Stimulated activated CD4-positive, alpha-beta T cell treated with anti-CD3 and anti-CD28 coated beads, Interleukin-12 subunit alpha, Interleukin-12 subunit beta, amount 100 ng/mL, for 4 hours (primary cell): ENCODE data around the gene ATP2B3.
"Not testable (repeated sequence)": the region's sequence is repeated elsewhere in the genome, so short reads cannot be mapped to it uniquely, and the experiment has no call there.

ENCODE experiments used
- DNase-seq: peaks from one replicate; pipeline ENCODE4 v3.0.0-alpha.2; 2020

ATP2B3 gene

DNA sequence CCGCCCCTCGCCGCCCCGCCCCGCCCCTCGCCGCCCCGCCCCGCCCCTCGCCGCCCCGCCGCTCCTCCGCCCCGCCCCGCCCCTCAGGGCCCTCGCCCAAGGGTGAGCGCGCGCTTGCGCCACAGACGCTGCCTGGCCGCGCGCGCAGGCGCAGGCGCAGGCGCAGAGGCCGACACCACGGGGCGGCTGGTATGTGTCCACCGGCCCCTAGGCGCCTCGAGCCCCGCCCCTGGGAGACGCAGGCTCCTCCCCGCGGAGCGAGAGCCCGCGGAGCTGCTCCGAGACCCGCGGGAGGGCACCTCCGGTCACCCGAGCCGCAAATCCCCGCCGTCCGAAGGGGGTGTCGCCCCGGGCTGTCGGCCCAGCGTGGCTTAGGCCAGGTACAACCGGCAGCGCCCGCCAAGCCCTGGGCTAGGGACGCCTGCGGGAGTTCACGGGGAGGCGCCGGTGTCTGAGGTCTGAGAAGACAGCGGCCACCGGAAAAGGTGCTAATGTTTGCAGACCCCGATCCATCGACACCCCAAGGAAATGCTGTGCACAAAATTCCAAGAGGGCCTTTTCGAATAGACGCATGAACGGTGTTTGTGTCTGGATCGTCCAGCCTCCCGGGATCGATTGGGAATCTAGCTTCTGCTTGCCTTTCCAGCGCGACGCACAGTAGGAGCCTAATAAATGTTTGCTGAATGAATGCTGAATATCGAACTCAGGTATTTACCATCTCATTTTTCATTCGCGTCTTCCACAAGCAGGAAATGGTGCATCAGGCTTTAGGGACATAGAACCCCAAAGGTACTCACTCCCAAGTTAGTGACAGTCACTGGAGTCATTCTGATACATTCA lies 82.0 kb downstream of the ATP2B3 start:
- peak; percentile 83 for DNase-seq

DNA sequence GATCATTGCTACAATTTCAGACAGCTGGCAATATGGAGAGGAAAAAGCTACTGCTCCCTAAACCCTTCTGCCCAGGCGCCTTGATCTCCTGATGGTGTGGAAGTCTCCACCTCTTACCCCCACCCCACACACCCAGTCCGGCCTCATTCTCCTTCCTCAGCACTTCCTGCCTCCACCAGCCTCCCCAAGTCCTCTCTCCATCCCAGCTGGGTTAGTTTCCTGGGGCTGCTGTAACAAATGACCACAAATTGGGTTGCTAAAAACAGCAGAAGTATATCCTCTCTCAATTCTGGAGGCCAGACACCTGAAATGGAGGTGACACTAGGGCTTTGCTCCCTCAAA lies 82.6 kb downstream of the ATP2B3 start:
- DNase-seq = no peak

DNA sequence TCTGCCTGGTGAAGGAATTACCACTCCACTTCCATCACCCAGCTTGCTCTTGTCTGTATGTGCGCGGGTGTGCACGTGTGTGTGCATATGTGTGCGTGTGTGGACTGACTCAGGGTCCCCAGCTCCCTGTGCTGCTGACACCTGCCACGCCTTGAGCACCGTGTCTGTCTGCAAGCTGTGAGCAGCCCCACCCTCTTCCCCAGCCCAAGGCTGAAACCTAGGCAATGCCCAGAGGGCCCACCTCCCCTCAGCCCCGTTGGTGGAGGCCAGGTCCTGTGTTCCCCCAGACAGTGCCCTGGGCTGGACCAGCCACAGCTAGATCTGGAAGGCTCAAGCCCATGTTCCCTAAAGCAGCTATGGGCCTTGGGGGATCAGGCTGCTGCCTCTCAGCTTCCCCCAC lies 83.5 kb downstream of the ATP2B3 start:
- DNase-seq = no peak

DNA sequence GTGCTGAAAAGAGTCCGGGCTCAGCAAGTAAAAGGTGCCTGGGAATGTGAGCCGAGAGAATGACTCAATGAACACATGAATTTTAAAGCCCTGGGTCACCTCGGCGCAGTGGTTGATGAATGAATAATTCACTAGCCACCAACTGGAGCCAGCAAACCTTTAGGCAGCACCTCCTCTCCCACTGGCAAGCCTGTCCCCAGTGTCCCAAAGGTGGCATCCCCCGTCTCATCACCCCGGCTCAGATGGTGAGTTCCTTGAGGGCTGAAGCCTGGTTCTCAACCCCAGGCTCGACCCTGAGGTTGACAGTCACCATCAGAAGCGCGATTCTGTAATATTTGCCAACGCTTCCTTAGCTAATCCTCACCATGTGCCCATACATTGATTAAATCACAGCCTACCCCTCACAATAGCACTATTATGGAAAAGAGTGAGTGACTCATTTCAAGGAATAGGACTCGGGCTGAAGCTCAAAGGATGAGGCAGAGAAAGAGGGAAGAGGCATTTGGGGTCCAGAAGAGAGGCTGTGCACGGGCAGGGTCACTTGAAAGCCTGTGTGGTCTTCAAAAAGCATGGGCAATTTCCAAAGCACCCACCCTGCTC lies 84.2 kb downstream of the ATP2B3 start:
- no peak for DNase-seq

DNA sequence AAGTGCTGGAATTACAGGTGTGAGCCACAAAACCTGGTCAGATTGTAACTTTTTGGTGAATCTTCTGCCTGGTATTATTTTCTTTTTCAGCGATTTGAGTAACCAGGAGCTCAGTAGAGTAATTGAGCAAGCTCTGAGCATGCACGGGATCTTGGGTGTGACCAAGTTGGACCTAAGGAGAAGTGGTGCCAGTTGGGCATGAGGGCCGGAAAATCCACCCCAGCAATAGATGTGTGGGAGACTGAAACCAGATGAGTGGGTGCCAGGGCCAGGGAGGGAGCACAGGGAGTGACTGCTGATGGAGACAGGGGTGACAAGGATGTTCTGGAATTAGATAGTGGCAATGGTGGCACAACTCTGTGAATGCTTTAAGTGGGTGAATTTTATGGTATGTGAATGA lies 85.2 kb downstream of the ATP2B3 start:
- no peak for DNase-seq

DNA sequence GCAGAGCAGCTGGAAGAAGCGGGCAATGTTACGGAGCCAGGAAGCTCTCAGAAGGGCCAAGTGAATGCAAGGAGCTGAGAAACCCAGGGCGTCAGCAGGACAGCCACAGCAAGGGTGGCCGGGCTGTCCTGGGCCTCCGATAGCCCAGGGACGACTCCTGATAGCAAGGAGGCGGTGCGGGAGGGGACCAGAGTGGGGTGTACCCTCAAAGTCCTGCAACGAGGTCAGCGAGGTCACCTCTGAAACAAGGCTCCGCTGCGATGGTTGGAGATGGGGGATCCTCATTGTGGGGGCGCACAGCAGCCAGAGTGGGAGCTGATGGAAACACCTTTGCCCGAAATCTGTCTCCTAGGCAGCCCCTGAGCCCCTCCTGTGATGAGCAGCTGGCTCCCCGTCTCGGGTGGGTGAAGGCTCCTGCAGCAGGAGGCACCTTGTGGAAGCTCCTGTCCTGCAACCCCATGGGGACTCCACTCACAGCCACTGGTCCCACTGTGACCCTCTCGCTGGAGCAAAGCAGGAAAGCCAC lies 85.8 kb downstream of the ATP2B3 start:
- DNase-seq = no peak

DNA sequence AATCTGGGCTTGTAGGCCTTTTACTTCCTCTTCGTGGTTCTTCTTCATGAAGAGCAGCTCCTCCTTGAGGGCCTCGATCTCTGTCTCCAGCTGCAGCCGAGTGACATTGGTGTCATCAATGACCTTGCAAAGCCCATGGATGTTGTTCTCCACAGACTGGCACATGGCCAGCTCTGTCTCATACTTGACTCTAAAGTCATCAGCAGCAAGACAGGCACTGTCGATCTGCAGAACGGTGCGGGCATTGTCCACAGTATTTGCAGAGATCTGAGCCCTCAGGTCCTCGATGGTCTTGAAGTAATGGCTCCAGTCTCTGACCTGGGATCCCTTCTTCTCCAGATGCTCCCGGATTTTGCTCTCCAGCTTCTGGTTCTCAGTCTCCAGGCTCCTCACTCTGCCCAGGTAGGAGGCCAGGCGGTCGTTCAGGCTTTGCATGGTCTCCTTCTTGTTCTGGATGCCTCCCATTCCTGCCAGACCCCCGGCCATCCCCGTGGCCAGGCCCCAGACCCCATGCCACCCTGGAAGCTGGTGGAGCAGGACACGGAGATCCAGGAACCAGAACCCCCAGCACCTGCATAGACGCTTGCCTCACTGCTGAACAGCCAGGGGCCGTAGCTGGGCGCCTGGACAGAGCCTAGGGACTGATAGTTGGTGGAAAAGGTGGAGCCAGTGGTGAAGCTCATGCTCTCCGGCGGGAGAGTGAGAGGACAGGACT lies 87.4 kb downstream of the ATP2B3 start:
- DNase-seq = not testable (repeated sequence)

DNA sequence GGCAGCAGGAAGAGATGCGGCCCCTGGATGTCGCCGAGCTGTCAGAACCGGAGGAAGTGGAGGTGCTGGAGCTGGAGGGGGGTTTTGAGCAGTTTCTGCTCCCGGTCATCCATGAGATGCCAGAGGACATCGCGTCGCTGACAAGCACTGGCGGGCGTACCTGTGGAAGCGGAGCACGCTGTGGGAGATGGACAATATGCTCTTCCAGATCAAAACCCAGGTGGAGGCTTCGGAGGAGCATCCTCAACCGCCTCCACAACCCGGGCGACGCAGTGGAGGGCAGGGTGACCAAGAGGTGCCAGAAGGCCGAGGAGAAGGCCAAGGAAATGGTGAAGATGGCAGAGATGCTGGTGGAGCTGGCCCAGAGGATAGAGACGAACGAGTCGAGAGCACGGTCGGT lies 89.1 kb downstream of the ATP2B3 start:
- DNase-seq = no peak

DNA sequence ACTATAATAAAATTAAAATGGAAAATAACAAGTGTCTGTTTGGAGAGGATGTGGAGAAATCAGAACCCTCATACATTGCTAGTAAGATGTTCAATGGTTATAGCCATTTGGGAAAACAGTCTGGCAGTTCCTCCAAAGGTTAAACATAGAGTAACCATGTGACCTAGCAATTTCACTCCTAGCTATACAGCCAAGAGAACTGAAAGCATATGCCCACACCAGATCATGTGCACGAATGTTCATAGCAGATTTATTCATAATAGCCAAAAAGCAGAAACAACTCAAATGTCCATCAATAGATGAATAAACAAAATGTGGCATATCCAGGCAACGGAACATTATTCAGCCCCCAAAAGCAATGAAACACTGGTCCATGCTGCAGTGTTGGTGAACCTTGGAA lies 90.9 kb downstream of the ATP2B3 start:
- DNase-seq = no peak

DNA sequence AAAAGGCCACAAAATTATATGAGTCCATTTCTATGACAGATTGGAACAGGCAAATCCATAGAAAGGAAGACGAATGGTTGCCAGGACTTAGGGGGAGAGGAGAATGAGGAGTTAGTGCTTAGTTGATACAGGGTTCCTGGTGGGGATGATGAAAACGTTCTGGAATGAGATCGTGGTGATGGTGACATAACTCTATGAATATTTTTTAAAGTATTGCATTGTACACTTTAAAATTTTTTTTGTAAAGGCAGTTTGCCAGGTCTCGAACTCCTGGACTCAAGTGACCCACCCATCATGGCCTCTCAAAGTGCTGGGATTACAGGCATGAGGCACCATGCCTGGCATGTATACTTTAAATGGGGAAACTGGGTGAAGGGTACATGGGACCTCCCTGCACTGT lies 91.4 kb downstream of the ATP2B3 start:
- no peak for DNase-seq

DNA sequence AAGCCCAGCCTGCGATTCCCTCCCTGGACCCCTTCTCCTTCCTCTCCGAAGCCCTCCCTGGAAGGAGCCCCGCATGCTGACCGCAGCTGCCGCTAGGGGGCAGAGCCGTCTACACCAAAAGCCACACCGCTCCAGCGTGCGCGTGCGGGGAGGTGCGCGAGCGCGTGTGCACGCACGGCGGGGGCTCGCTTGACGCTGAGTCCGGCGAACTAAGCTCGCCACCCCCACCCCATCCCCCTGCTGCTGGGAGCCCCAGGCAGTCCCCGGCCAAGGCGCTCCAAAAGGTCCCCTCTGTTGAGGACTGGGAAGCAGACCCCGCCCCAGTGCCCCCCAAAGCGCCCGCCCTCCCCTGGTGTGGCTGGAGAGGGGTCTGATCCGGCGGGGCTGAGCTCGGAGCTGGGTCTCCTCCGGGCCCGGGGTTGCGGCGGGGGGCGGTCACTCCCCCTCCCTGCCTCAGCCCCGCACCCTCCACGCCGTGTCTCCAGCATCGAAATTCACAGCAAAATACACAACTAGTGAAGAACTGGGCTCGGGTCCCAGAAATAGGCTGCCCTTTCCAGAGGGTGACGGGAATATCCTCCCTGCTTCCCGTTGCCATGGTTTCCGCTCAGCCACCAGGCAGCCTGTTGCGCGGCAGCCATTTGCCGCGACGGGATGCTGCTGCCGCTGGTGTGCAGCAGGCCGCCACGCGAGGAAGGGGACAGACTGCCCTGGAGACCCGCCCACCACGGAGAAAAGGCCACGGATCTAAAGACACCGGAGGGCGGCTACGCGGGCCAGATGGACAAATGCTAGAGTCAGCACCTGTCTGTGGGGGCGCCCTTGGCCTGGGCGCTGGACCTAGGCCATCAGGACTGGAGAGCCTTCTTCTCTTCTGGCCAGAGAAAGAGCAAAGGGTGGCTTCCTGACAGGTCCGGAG lies 92.7 kb downstream of the ATP2B3 start:
- peak; percentile 80 for DNase-seq

DNA sequence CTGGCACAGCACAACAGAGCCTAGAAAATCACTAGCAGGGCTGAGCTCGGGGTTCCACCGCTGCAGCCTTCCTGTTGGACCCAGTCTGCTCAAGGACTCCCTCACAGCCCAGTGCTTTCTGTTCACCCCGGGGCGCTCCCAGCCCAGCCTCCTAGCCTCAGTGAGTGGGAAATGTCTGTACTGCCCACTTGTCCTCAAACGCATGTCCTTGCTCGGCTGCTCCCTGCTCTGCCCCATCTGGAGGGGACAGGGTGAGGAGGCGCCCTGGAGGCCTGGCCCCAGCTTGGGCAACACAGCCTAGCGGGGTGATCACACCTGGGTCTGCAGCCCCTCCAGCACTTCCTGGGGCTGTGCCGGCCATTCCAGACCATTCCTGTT lies 93.4 kb downstream of the ATP2B3 start:
- no peak for DNase-seq

DNA sequence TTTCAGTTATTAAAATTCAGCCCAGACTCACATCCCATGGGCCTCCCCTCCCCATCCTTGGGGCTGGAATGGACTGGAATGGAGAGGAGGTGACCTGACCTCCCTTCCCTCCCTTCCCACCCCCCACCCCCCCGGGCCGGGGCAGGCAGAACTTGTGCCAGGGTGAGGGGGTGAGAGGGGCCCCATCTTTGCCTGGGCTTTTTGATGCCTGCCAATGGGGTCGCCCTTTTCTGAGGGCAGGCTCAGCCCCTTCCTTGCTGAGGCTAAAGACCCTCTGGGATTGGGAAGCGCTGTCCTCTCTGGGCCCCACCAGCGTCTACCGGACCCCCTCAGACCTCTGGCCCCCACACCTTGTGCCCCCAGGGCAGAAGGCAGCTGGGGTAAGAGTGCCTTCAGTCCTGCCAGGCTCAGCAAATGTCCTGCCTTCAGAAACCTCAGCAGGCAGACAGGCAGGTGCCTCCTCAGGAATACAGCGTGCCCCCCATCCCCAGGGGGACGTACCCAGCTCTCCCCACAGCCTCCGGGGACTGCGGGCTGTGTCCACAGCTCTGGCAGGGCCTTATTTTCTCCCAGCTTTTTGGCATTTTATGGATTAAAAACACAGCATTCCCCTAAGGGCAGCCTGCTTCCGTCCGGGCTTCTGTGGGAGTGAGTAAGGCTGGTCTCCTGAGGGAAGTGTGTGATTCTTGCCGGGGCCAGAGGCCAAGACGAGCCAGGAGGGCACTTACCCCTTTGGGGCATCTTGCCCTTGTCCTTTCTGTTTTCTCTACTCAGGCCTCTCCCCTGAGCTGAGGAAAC lies 94.1 kb downstream of the ATP2B3 start:
- DNase-seq = no peak

DNA sequence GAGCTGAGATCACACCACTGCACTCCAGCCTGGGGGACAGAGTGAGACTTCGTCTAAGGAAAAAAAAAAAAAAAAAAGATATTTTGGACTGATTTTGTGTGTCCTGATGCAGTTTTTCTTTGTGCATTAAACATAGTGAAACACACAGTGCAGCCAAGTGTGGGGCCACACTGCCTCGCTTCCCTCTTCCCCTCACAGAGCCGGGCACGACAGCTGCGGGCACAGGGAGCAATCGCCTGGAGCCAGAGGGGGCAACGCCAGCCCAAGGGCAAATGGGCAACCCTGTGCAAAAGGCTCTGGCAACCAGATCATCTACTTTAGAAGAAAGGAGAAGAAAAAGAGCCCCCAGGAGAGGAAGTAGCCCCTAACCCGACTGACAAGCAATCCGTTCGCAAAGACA lies 95.0 kb downstream of the ATP2B3 start:
- no peak for DNase-seq

DNA sequence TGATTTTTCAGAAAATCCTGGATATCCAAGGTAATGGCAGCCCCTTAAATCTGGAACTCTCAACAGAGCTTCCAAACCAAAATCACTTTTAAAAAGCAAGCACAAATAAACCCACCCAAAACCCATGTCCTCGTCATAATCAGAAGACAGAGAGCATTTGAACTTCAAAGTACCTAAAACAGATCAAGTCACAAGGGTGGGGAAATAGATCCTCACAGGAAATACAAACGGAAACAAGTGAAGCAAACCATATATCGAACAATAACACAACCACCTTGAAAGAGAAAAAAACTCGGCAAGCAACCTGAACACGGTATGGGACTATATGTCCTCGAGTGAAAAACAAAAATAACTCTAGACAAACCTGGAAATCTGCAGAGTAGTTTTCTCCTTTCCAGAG lies 97.4 kb downstream of the ATP2B3 start:
- no peak for DNase-seq

DNA sequence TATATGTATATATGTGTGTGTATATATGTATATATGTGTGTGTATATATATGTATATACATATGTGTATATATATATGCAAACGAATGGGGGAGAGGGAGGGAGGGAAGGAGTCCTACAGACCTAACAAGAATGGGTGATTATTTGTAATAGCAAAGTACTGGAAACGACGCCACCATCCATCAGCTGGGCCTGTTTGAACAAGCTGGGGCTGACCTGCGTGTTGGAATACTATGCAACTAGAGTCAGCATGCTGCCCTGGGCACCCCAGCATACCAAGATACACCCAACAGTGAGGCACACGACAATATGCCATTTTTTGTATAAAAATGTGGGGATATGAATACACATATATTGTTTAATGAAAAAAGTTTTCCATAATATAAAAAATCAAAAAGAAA lies 103.1 kb downstream of the ATP2B3 start:
- no peak for DNase-seq

DNA sequence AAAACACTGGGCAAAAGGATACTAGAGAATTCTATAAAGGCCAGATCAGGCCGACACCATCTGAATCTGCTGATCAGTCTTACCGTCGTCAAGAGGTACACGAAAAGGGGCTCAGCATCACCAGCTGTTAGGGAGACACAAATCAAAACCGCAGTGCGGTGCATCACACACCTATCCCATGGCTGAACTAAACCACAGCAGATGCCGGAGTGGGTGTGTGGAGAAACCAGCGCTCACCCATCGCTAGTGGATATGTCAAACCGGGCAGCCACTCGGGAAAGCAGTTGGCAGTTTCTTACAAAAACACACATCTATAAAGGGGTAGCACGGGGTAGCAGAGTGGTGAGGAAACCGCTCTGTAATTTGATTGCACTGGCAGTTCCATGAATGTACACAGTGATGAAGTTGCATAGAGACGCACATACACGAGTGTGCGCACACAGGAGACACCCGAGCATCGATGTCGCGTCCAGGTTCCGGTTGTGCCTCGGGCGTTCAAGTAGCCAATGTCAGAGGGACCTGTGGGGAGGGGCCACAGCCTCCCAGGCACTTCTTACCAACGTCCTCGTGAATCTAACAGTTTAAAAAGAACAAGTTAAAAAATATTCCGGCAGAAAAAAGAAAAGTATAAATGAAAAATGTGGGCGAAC lies 104.6 kb downstream of the ATP2B3 start:
- no peak for DNase-seq

DNA sequence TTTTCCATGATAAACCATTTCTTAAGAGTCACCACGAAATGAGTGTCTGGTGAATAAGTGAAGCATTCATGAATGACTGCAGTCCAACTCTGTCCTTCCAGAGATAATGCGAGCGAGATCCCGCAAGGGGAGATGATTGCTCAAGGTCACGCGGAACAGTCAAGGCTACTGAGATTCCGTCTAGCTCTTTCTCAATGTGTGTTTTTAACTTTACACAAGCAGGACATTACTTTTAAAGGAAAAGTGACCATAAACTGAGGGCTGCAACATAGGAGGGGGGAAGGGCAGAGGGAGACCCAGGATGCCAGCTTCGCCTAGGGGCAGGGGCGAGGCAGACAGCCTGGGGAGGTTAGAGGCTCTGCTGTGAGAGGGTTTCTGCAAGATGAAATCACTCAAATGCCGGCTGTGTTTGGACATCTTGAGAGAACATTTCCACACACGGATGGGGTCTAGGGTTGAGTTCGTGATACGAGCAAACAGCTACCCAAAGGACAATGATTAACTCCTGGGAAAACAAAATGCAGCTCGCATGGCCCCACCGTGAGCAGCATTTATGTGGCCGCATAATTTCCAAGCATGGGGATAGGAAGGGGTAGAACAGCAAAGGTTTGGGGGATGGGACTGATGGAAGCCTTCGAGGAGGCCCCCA lies 105.3 kb downstream of the ATP2B3 start:
- no peak for DNase-seq

DNA sequence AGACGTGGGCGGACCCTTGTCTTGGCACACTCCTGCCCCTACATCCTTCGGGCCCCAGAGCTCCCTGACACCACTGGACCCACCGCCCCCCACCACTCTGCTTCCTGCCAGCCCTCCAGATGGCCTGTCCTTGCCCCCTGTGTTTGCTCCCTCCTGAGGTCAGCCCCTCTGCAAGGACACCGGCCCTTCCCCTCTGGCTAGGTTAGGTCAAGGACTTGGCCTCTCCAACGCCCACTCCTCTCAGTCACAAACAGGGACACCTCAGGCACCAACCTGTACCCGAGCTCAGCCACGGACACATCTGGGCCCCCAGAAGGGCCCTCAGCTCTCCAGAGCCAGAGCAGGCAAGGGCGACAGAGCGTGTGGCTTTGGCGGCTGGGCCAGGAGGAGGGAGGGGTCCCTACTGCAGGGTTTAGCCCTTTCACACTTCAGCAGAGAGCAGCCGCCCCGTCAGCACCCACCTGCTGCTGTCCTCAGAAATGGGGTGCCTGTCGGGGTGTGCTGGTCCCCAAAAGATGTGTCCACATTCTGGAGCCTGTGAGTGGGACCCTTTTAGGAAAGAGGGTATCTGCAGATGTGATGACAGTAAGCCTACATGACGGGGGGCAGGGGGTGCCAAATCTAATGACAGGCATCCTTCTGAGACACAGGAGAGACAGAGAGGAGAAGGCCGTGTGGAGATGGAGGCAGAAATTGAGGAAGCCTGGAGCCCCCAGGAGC lies 106.0 kb downstream of the ATP2B3 start:
- no peak for DNase-seq
